NCI-H774 (cell line): ENCODE results near the gene TMEM175.
"Not testable (repeated sequence)": the region's sequence is repeated elsewhere in the genome, so short reads cannot be mapped to it uniquely, and the experiment has no call there.

ENCODE experiments used
- DNase-seq: peaks from one replicate; lab custom pipeline; 2025; lab: John Stamatoyannopoulos, UW

The TMEM175 gene

GRCh38 chr4:915595-915994, 16.7 kb upstream of the TMEM175 start:
- DNase-seq, result no peak

DNA sequence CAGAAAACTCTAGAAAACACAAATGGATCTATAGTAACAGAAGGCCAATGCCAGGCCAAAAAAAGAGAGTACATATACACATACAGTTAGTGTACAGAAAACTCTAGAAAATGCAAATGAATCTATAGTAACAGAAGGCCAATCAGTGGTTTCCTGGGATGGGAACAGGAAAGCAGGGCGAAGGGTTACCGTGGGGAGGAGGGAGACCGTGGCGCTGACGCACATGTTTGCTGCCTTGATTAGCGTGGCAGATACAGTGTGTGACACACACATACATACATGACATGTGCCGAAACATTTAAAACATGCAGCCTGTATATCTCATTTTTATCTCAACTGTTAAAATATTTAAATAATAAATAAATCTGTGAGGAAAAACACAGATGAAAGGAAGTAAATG, 14.8 kb upstream of the TMEM175 start:
- DNase-seq, result no peak

GRCh38 chr4:917992-918391, 14.3 kb upstream of the TMEM175 start:
- DNase-seq, result no peak

GRCh38 chr4:918591-918990, 13.7 kb upstream of the TMEM175 start:
- not testable (repeated sequence) for DNase-seq

DNA sequence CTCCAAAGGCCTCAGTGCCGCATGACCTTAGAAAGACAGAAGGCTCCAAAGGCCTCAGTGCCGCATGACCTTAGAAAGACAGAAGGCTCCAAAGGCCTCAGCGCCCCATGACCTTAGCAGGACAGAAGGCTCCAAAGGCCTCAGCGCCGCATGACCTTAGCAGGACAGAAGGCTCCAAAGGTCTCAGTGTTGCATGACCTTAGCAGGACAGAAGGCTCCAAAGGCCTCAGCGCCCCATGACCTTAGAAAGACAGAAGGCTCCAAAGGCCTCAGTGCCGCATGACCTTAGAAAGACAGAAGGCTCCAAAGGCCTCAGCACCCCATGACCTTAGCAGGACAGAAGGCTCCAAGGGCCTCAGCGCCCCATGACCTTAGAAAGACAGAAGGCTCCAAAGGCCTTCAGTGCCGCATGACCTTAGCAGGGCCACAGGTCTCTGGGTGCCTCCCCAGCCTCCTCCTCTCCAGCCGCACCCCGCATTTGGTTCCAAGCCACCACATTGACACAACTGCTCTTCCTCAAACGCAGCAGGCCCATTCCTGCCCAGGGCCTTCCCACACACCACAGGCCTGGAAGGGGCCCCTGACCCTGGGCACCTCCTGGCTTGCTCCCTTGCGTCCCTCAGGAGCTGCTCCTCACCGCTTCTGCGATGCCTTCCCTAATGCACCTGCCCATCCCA, 13.1 kb upstream of the TMEM175 start:
- DNase-seq, result not testable (repeated sequence)

DNA sequence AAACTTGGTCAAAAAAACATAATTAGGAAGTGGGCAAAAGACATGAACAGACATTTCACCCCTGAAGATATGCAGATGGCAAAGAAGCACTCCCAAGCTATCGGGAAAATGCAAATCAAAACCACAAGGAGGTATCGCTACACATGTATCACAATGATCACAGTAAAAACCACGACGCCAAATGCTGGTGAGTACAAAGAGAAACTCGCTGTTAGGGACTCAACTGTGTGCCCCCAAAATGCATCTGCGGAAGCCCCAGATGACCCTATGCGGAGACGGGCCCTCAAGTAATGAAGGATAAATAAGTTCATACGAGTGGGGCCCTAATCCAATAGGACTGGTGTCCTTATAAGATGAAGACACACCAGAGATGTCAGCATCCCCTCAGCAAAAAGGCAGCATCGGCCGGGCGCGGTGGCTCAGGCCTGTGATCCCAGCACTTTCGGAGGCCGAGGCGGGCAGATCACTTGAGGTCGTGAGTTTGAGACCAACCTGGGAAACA, 10.4 kb upstream of the TMEM175 start:
- DNase-seq, result no peak

DNA sequence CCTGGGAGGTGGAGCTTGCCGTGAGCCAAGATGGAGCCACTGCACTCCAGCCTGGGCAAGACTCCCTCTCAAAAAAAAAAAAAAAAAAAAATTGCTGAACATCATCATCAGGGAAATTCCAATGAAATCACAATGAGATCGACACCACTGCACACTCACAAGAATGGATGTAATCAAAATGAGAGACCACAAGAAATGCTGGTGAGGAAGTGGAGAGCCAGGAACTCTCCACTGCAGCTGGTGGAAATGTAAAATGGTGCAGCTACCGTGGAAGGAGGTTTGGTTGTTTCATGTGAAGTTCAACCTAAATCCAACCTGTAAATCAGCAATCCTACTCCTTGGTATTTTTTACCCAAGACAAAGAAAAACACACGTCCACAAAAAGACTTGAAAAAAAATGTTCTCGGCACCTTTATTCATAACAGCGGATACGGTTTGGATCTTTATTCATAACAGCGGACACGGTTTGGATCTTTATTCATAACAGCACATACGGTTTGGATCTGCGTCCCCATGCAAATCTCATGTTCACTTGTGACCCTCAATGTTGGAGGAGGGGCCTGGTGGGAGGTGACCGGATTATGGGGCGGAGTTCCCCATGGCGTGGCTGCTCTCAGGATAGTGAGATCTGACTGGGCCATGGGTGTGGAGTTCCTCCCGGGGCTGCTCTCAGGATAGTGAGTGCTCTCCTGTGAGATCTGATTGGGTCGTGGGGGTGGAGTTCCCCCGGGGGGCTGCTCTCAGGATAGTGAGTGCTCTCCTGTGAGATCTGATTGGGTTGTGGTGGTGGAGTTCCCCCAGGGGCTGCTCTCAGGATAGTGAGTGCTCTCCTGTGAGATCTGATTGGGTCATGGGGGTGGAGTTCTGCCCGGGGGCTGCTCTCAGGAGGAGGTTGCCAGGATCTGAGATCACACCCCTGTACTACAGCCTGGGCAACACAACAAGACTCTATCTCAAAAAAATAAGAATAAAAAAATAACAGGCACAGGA, 7.9 kb upstream of the TMEM175 start:
- DNase-seq, result no peak

- DNase-seq, result no peak
These were observed 7.1 kb upstream of the TMEM175 start for GRCh38 chr4:925171-925570.

DNA sequence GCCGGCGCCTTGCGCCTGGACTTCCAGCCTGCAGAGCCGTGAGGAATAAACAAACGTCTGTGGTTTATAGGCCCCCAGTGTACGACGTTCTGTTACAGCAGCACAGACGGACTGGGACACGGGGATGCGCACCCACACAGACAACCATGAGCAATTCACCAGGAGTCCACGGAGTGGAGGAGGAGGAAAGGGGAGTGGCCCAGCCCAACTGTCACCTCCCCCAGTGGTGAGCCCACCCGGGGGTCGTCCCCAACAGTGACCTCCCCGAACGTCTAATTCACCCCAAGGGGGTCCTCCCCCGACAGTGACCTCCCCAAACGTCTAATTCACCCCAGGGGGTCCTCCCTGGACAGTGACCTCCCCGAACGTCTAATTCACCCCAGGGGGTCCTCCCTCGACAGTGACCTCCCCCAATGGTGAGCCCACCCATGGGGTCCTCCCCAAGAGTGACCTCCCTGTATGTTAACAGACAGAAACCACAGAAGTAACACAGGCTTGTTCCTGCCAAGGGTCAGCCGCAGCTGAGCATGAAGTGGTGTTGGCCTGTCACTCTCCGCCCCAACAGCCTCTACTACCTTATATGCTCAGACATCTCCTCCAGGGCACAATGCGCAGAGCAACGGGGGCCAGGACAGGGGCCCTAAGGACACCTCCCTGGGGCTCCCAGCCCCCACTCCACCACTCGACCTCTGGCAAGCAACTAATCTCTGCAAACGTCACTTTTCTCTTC, 6.3 kb upstream of the TMEM175 start:
- no peak for DNase-seq

DNA sequence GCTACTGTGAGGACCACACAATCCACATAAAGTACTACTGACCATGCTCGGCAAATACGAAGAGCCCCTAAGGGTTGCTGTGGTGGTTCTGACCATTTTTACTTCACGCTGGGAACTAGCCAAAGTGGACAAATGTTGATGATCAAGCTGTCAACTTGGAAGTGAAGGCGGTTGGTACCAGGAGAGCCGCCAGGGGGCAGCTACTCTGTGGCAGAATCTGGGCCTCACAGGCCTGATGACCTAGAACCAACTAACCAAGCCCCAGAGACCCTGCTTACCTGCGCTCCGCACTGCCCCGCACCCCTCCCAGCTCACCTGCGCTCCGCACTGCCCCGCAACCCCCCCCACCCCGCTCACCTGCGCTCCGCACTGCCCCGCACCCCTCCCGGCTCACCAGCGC, 5.7 kb upstream of the TMEM175 start:
- no peak for DNase-seq

DNA sequence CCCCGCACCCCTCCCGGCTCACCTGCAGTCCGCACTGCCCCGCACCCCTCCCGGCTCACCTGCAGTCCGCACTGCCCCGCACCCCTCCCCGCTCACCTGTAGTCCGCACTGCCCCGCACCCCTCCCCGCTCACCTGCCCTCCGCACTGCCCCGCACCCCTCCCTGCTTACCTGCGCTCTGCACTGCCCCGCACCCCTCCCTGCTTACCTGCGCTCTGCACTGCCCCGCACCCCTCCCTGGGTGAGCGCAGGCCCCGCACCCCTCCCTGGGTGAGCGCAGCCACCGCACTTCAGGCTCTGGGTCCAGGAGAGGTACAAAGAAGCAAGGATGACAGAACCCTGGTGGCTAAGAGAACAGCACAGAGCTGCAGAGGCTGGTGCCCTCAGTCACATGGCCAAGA, 4.7 kb upstream of the TMEM175 start:
- not testable (repeated sequence) for DNase-seq

GRCh38 chr4:929096-929765, 3.0 kb upstream of the TMEM175 start:
- DNase-seq, result no peak

GRCh38 chr4:930028-930551, 2.2 kb upstream of the TMEM175 start:
- DNase-seq, result no peak

- no peak for DNase-seq
These were observed 1.4 kb upstream of the TMEM175 start for GRCh38 chr4:930827-931193.

DNA sequence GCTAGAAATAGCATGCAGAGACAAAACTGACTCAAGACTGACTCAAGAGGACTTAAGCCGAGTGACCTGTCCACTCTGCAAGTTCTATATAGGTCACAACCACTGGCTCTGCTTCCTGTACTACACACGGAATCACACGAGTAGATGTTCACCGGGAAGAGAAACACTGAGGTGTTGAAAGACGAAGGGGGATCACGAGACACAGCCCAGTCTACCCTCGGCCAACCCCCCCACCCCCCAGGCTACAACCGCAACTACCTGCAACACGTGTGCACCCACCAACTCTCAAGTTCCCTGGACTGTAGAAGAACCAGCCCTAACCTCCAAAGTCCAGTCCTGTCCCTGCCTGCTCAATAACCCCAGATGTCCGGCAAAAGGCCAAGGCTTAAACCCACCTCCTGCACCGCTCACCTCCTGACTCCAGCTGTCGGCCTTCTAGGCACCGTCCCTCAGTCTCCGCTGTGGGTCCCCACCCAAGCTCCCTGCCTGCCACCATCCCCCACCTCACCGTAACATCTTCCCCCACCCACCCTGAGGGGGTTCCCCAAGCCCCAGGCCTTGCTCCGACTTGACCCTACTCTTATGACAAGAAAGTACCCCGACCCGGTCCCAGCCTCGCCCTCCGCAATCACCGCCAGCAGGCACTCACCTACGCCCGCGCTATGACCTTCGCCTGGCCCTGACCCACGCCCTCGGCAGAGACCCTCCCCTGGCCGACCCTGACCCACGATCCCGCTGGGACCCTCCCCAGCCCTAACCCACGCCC, 883 bp upstream of the TMEM175 start:
- DNase-seq, result no peak

GRCh38 chr4:932713-933070, 432 bp downstream of the TMEM175 start:
- DNase-seq, result no peak

DNA sequence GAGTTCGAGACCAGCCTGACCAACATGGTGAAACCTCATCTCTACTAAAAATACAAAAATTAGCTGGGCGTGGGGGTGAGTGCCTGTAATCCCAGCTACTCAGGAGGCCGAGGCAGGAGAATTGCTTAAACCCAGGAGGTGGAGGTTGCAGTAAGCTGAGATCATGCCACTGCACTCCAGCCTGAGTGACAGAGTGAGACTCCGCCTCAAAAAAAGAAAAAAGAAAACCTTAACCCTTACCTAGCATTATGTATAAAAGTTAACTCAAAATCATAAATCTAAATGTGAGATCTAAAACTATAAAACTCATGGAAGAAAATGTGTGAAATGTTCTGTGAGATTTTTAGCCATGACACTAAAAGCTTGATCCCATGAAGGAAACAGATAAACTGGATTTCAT, 7.2 kb downstream of the TMEM175 start:
- not testable (repeated sequence) for DNase-seq

DNA sequence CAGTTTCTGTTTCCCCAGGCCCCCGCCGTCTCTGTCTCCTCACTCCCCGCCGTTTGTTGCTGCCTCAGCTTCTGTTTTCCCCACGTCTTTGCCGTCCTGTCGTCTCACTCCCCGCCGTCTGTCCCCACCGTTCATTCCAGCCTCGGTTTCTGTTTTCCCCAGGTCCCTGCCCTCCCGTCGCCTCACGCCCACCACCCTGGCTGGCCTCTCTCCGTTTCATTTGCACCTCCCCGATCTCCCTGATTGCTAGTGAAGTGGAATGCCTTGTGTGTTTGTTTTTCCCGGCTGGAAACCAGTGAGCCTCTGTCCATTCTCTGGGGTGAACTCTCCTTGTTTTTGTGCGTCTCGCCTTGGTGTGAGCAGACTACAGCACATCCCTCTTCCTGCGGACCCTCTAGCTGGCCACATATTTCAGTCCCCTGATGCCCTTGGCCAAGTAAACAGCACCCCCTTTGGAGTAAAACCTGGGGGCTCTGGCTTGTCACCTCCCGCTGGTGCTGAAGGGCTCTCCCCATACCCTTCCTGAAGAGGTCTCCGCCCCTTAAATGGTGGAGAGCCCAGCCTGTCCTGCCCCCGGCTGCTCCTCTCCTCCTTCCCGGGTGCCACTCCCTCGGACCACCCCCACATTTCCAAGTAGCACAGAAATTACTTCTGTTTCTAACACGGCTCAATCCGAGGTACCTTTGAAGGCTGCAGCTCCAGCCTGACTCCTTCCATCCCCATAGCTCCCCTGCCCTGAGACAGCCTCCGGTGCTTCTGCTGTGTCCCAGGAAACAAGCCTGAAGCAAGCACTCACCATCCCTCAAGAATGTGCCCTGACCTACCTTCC, 13.2 kb downstream of the TMEM175 start:
- DNase-seq, result no peak

- no peak for DNase-seq
These were observed 13.8 kb downstream of the TMEM175 start for GRCh38 chr4:946103-946450.
